ES-I3 (cell line): Measurements from ENCODE around the gene GNAS.

Experiments used
- H3K36me3 ChIP-seq: 2 replicates; pipeline ENCODE4 v1.6.1; 2013; ENCODE audit warnings: mild to moderate bottlenecking, low read length, control low read depth, moderate library complexity; ENCODE audit not compliant: insufficient read depth
- H3K4me1 ChIP-seq: 2 replicates; pipeline ENCODE4 v1.6.1; 2013; ENCODE audit warnings: mild to moderate bottlenecking, control low read depth, low read length; ENCODE audit not compliant: insufficient read depth
- H3K9ac ChIP-seq: 2 replicates; pipeline ENCODE4 v1.6.1; 2013; ENCODE audit warnings: low read depth, mild to moderate bottlenecking, low read length, moderate library complexity
- H3K9me3 ChIP-seq: 2 replicates; pipeline ENCODE4 v1.6.1; 2013; ENCODE audit warnings: mild to moderate bottlenecking, low read length, moderate library complexity; ENCODE audit not compliant: control insufficient read depth, insufficient read depth

GNAS gene

GRCh38 chr20:58898629-58899408 is 46.3 kb downstream of the GNAS start:
- peaks cover 4% of the 10 kb centered on the region; the same call in 1 of the 2 replicates for H3K36me3 ChIP-seq

DNA sequence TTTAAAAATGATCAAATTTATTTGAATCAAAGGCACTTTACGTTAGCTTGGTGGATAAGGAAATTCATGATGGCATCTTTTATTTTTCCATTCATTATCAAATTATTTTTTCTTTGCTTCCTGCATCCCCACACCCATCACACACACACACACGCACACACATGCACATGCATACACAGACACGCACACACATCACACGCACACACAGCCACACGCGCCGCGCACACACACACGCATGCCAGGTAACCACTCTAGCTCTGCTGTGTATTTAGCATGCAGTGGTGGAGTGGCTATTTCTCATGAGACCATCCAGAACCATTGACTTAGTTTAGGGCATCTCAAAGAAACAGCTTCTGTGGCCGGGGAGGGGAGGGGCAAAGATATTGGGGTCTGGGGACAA is 47.0 kb downstream of the GNAS start:
- peaks cover 54% of the 10 kb centered on the region for H3K4me1 ChIP-seq
- no peak overlapping the region for H3K9ac ChIP-seq
- no peaks in the 10 kb centered on the region for H3K9me3 ChIP-seq
- H3K36me3 ChIP-seq = peaks cover 8% of the 10 kb centered on the region

More at GRCh38 chr20:58898629-58899408, 46.3 kb downstream of the GNAS start:
- Histone ChIP-seq H3K4me1 (peaks cover 60% of the 10 kb centered on the region), H3K9me3 (no peaks in the 10 kb centered on the region), H3K9ac (no peak overlapping the region)

DNA sequence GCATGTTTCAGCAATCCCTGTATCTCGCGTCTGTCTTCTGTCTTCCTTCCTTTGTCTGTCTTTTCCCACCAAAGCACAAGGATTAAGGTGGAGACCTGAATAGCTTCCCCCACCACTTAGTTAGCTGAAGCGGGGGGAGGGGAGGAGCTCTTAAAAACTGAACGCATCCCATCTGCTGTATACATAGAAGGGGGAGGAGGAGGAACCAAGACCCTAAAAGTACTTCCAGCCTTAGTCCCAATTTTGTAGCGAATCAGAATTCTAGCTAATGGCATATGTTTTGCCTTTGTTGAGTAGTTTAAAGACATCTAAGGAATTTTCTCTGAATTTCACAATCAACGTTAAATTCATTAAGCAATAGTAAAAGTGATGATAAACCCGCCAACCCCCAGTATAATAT is 47.9 kb downstream of the GNAS start:
- H3K36me3 ChIP-seq = peaks cover 14% of the 10 kb centered on the region
- no peak overlapping the region for H3K9ac ChIP-seq
- H3K9me3 ChIP-seq = no peaks in the 10 kb centered on the region
- H3K4me1 ChIP-seq = peaks cover 45% of the 10 kb centered on the region

DNA sequence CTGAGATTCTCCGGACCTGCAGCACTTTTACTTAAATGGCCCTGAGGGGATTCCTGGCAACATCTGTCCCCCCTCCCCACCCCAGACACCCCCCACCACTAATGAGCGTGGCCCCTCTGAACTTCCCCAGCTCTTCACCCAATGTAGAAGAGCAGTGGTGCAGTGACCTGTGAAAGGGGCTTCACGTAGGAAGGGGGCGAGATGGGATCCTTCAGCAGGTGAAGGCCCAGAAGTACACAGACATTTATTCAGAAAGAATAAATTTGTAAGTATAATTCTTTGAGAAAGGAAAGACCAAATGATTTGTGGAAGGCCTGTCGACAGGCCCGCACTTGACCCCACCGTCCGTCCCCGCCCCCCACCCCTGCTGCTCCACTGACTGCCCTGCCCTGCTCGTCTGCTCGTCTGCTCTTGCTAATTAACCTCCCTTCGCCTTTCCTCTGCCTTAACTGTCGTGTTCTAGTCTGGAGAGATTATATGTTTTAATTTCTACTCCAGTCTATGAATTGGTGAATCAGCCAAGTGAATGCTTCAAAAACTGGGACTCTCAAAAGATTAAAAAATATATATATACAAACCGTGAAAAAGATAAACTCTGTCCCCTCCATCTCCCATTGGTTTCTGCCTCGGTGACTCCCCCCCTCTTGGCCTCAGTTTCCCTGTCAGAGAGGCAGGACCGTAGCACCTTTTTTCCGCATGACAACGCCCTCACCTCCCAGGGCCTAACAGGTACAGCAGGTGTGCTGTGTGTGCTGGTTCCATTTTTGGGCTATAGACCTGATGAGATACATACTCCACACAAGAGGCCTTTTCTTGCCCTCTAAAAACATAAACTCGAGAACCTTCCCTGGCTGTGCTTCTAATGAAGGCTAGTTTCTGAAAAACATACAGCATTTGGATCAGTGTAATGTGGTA is 49.2 kb downstream of the GNAS start:
- peaks cover 22% of the 10 kb centered on the region for H3K36me3 ChIP-seq
- H3K9me3 ChIP-seq = no peaks in the 10 kb centered on the region
- no peak overlapping the region for H3K9ac ChIP-seq
- H3K4me1 ChIP-seq = peaks cover 36% of the 10 kb centered on the region

DNA sequence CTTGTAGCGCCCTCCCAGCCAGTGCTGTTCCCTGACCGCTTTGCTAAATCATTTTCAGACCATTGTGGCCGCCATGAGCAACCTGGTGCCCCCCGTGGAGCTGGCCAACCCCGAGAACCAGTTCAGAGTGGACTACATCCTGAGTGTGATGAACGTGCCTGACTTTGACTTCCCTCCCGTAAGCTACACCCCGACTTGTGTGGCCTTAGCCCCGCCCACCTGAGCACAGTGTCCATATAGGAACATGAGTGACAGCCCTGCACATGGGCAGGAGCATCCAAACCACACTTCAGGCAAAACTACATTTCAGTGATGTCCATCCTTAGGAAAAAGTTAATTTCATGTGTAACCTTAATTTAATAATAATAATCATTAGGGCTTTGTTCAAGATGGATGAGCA is 51.1 kb downstream of the GNAS start:
- Histone ChIP-seq H3K9me3 (no peaks in the 10 kb centered on the region), H3K36me3 (peaks cover 31% of the 10 kb centered on the region), H3K9ac (no peak overlapping the region), H3K4me1 (peaks cover 19% of the 10 kb centered on the region)

- H3K36me3 ChIP-seq = peaks cover 36% of the 10 kb centered on the region
- no peak overlapping the region for H3K9ac ChIP-seq
- no peaks in the 10 kb centered on the region for H3K9me3 ChIP-seq
- peaks cover 10% of the 10 kb centered on the region for H3K4me1 ChIP-seq
Observed at GRCh38 chr20:58905236-58905635, 52.7 kb downstream of the GNAS start.

DNA sequence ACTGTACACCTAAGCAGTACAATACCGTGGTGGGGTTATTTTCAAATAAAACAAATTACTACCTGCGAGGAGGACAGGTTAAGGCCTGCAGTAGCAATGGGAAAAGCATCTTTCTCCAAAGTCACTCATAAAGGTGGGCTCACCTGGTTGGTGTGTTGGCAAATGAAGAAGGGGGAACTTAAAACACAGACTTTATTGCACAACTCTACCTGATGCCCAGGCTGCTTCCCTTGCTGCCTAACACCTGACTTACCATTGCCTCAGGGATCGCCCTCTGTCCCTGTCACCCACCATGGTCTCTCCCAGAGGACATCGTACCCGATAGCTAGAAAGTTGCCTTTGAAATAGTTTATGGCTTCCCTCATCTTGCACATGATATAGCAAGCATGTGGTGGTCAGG is 53.6 kb downstream of the GNAS start:
- Histone ChIP-seq H3K4me1 (peaks cover 2% of the 10 kb centered on the region), H3K9ac (no peak overlapping the region), H3K9me3 (no peaks in the 10 kb centered on the region), H3K36me3 (peaks cover 42% of the 10 kb centered on the region)

- H3K9ac ChIP-seq = no peak overlapping the region
- no peaks in the 10 kb centered on the region for H3K4me1 ChIP-seq
- H3K9me3 ChIP-seq = no peaks in the 10 kb centered on the region
- peaks cover 48% of the 10 kb centered on the region for H3K36me3 ChIP-seq
Observed at GRCh38 chr20:58906894-58907293, 54.4 kb downstream of the GNAS start.

- no peaks in the 10 kb centered on the region for H3K9me3 ChIP-seq
- no peak overlapping the region for H3K9ac ChIP-seq
- peaks cover 48% of the 10 kb centered on the region for H3K36me3 ChIP-seq
- H3K4me1 ChIP-seq = no peaks in the 10 kb centered on the region
Observed at GRCh38 chr20:58907320-58908137, 55.0 kb downstream of the GNAS start.

DNA sequence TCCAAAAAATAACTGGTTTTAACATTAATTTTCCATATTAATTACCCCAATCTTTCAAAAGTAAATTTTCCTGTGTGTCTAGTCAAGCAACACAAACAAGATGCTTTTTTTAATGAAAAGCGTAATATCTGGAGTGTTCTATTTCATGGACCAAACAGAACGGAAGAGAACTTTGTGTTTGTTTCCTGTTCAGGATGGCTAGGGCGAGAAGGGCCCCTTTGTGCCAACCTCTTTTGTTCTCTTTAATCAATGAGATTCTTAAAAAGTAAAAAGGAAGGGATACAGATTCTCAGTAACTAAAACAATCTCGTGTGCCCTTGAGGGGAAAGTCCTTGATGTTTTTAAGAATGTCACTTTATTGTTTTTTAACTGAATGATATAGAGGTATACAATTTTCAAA is 55.7 kb downstream of the GNAS start:
- Histone ChIP-seq H3K4me1 (no peaks in the 10 kb centered on the region), H3K9ac (no peak overlapping the region), H3K9me3 (no peaks in the 10 kb centered on the region), H3K36me3 (peaks cover 48% of the 10 kb centered on the region)

DNA sequence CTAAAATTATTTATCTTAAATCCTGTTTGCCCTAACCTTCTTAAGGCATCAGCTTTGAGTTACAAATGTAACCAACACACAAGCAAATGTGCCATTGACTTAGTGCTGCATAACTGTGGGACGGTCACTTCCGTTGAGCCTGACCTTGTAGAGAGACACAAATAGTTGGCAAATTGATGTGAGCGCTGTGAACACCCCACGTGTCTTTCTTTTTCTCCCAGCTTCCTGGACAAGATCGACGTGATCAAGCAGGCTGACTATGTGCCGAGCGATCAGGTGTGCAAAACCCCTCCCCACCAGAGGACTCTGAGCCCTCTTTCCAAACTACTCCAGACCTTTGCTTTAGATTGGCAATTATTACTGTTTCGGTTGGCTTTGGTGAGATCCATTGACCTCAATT is 56.4 kb downstream of the GNAS start:
- Histone ChIP-seq H3K9ac (no peak overlapping the region), H3K9me3 (no peaks in the 10 kb centered on the region), H3K4me1 (no peaks in the 10 kb centered on the region), H3K36me3 (peaks cover 48% of the 10 kb centered on the region)

GRCh38 chr20:58909585-58909984 is 57.1 kb downstream of the GNAS start:
- H3K4me1 ChIP-seq = no peaks in the 10 kb centered on the region
- peaks cover 44% of the 10 kb centered on the region for H3K36me3 ChIP-seq
- H3K9me3 ChIP-seq = no peaks in the 10 kb centered on the region
- H3K9ac ChIP-seq = no peak overlapping the region

DNA sequence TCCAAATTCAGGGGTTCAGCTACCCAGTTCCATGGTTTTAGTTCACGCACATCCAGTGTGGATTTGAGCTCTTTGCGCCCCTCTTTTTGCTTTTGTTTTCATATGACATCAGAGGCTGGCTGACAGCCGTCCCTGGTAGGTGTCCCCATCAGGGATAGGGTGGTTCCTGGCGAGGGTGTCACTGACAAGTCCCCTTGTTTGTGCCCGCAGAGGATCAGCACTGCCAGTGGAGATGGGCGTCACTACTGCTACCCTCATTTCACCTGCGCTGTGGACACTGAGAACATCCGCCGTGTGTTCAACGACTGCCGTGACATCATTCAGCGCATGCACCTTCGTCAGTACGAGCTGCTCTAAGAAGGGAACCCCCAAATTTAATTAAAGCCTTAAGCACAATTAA is 58.0 kb downstream of the GNAS start:
- no peak overlapping the region for H3K9ac ChIP-seq
- H3K4me1 ChIP-seq = no peaks in the 10 kb centered on the region
- peaks cover 37% of the 10 kb centered on the region for H3K36me3 ChIP-seq
- H3K9me3 ChIP-seq = no peaks in the 10 kb centered on the region; the same call in 1 of the 2 replicates

- Histone ChIP-seq H3K9ac (no peak overlapping the region), H3K36me3 (peaks cover 31% of the 10 kb centered on the region), H3K4me1 (no peaks in the 10 kb centered on the region), H3K9me3 (no peaks in the 10 kb centered on the region; the same call in 1 of the 2 replicates)
Observed at GRCh38 chr20:58911309-58911708, 58.8 kb downstream of the GNAS start.
